MM.1S (cell line): ENCODE measurements around the gene NELFA.

ENCODE experiments used
- EZH2 ChIP-seq: fragments of 300-600 bp; sonication (generic); optimal IDR thresholded peaks from 2 replicates; pipeline ENCODE3; 2017; ENCODE audit warnings: low read depth, mild to moderate bottlenecking, antibody characterized with exemption, low read length, mixed read lengths
- EZH2phosphoT487 ChIP-seq: fragments of 300-600 bp; sonication (generic); IDR thresholded peaks from 2 replicates; pipeline ENCODE4 v1.6.1; 2018; ENCODE audit warnings: antibody characterized with exemption, low read length
- TF ChIP-seq, protein P1 (sequence below): fragments of 300-600 bp; sonication (generic); IDR thresholded peaks from 2 replicates; pipeline ENCODE4 v1.5.1; 2016; ENCODE audit warnings: antibody characterized with exemption, low read length, mixed read lengths

DNA sequence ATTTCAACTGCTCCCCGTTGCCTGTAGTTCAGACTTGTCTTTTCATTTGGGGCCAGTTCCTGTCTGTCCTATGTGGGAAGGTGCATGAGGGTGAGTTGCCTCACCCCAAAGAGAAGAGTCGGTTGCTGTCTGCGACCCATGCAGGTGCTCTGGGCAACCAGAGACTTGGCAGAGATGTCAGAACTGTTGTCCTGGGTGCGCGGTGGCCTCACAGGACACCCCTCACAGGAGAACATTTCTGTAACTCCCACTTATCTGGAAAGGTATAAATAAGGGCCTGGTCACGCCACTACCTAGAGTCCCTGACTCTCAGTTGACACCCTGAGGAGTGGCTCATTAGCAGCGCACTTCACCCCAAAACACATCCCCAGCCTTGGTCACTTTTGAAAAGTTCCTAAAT lies 40.6 kb upstream of the NELFA start:
- TF ChIP-seq, protein P1, sequence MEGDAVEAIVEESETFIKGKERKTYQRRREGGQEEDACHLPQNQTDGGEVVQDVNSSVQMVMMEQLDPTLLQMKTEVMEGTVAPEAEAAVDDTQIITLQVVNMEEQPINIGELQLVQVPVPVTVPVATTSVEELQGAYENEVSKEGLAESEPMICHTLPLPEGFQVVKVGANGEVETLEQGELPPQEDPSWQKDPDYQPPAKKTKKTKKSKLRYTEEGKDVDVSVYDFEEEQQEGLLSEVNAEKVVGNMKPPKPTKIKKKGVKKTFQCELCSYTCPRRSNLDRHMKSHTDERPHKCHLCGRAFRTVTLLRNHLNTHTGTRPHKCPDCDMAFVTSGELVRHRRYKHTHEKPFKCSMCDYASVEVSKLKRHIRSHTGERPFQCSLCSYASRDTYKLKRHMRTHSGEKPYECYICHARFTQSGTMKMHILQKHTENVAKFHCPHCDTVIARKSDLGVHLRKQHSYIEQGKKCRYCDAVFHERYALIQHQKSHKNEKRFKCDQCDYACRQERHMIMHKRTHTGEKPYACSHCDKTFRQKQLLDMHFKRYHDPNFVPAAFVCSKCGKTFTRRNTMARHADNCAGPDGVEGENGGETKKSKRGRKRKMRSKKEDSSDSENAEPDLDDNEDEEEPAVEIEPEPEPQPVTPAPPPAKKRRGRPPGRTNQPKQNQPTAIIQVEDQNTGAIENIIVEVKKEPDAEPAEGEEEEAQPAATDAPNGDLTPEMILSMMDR = no peak
- TF ChIP-seq EZH2 (no peak), EZH2phosphoT487 (no peak)
